ENCODE measurements around the gene MYCBP2. TPM values are rescaled to one million over a fixed set of nuclear protein-coding genes. Genes with fewer than 3 reads are reported as not detected.

MYCBP2 gene
- polyA plus RNA-seq, 1 of the 3 experiments (the other 2 are of a cell fraction), result 18.5 TPM

GRCh38 chr13:77374786-77375185 is 47.9 kb upstream of the MYCBP2 start:
- Histone ChIP-seq H3K9me3 (no peaks in the 10 kb centered on the region), H3K9ac (no peak overlapping the region), H3K27ac (ENCODE audit: low read depth in 2 of 2, low read length in 1 of 2) (no peak overlapping the region), H3F3A (replicated peaks; ENCODE audit: insufficient read depth) (no peaks in the 10 kb centered on the region), H3K36me3 (replicated peaks in 1 of 2; ENCODE audit: control insufficient read depth in 1 of 2, insufficient read depth in 2 of 2, low read length in 1 of 2) (no peaks in the 10 kb centered on the region), H3K4me2 (no peak overlapping the region), H4K20me1 (ENCODE audit: insufficient read depth) (no peaks in the 10 kb centered on the region), H3K4me1 (ENCODE audit: control insufficient read depth in 1 of 2, insufficient read depth in 2 of 2, low read depth in 1 of 2, low read length in 1 of 2) (no peaks in the 10 kb centered on the region), H3K9me2 (no peaks in the 10 kb centered on the region), H2AFZ (ENCODE audit: low read depth) (no peak overlapping the region), H3K27me3 (ENCODE audit: insufficient read depth) (no peaks in the 10 kb centered on the region), H3K79me2 (ENCODE audit: insufficient read depth) (no peaks in the 10 kb centered on the region), H3K4me3 (ENCODE audit: low read depth in 2 of 2, low read length in 1 of 2) (no peak overlapping the region)
- no peak for DNase-seq
- no peak for TF ChIP-seq POLR2AphosphoS5 (IDR thresholded peaks at IDR 0.05; ENCODE audit: low read depth, low read length)
- no peak for TF ChIP-seq TEAD4 (IDR thresholded peaks at IDR 0.05; ENCODE audit: borderline replicate concordance, insufficient read depth)
- TF ChIP-seq PBX3 (IDR thresholded peaks at IDR 0.05), result no peak
- TF ChIP-seq EP300 (IDR thresholded peaks at IDR 0.05; ENCODE audit: borderline replicate concordance in 1 of 2, low read depth in 1 of 2, low read length in 1 of 2), result no peak
- no peak for TF ChIP-seq TAF1 (IDR thresholded peaks at IDR 0.05; ENCODE audit: borderline replicate concordance, low read depth, low read length)
- TF ChIP-seq ELF1 (IDR thresholded peaks at IDR 0.05), result no peak
- no peak for TF ChIP-seq NRF1 (IDR thresholded peaks at IDR 0.05; ENCODE audit: low read depth, low read length)
- TF ChIP-seq JUND (IDR thresholded peaks at IDR 0.05), result no peak
- TF ChIP-seq CTCF (IDR thresholded peaks at IDR 0.05), result no peak
- no peak for TF ChIP-seq FOXJ3 (CRISPR knock-in tag; IDR thresholded peaks at IDR 0.05)
- no peak for TF ChIP-seq IRF3 (IDR thresholded peaks at IDR 0.05; ENCODE audit: low read depth, low read length)
- no peak for TF ChIP-seq SMC3 (IDR thresholded peaks at IDR 0.05; ENCODE audit: low read depth, low read length)
- TF ChIP-seq YY1 (IDR thresholded peaks at IDR 0.05; ENCODE audit: low read depth), result no peak
- WGBS (ENCODE audit: low lambda C conversion rate), result 63% methylated on average over 2 of the region's 2 CpGs
- CTCF ChIA-PET, result no interaction called here
- POLR2A ChIA-PET, result interaction anchor here (0.9 kb wide), 1 partner anchor 49 kb away, joined by 6 read pairs; no protein-coding TSS in a partner anchor

- no peaks in the 10 kb centered on the region for H3K9me3 ChIP-seq
- DNase-seq, result no peak
- no peak overlapping the region for H3K27ac ChIP-seq (ENCODE audit: low read depth in 2 of 2, low read length in 1 of 2)
- H3F3A ChIP-seq (replicated peaks; ENCODE audit: insufficient read depth), result no peaks in the 10 kb centered on the region
- H3K4me1 ChIP-seq (ENCODE audit: control insufficient read depth in 1 of 2, insufficient read depth in 2 of 2, low read depth in 1 of 2, low read length in 1 of 2), result no peaks in the 10 kb centered on the region
- H3K79me2 ChIP-seq (ENCODE audit: insufficient read depth), result no peaks in the 10 kb centered on the region
- TF ChIP-seq ZBTB33 (IDR thresholded peaks at IDR 0.05; ENCODE audit: borderline replicate concordance, low read depth) (no peak), GATA2 (CRISPR knock-in tag; IDR thresholded peaks at IDR 0.05) (no peak), MAX (IDR thresholded peaks at IDR 0.05; ENCODE audit: low read depth) (no peak), POLR2AphosphoS5 (IDR thresholded peaks at IDR 0.05; ENCODE audit: low read depth, low read length) (no peak), CTCF (IDR thresholded peaks at IDR 0.05) (no peak), YY1 (IDR thresholded peaks at IDR 0.05; ENCODE audit: low read depth) (no peak), TCF12 (IDR thresholded peaks at IDR 0.05) (no peak)
- H2AFZ ChIP-seq (ENCODE audit: low read depth), result no peak overlapping the region
- no peaks in the 10 kb centered on the region for H3K9me2 ChIP-seq
- H3K4me2 ChIP-seq, result no peak overlapping the region
- ChIA-PET CTCF (no interaction called here), POLR2A (interaction anchor here (0.9 kb wide), 1 partner anchor 48 kb away, joined by 6 read pairs; no protein-coding TSS in a partner anchor)
- H3K4me3 ChIP-seq (ENCODE audit: low read depth in 2 of 2, low read length in 1 of 2), result no peak overlapping the region
- H3K9ac ChIP-seq, result no peak overlapping the region
- H3K36me3 ChIP-seq (replicated peaks in 1 of 2; ENCODE audit: control insufficient read depth in 1 of 2, insufficient read depth in 2 of 2, low read length in 1 of 2), result no peaks in the 10 kb centered on the region
- WGBS (ENCODE audit: low lambda C conversion rate), result 28% methylated on average over 1 of the region's 1 CpG
- no peaks in the 10 kb centered on the region for H3K27me3 ChIP-seq (ENCODE audit: insufficient read depth)
- no peaks in the 10 kb centered on the region for H4K20me1 ChIP-seq (ENCODE audit: insufficient read depth)
Measured at GRCh38 chr13:77374339-77374738, 47.4 kb upstream of the MYCBP2 start.
